HG03521 (cell line): ENCODE results near the gene HIVEP3.
"Not testable (repeated sequence)": the region's sequence is repeated elsewhere in the genome, so short reads cannot be mapped to it uniquely, and the experiment has no call there.

Source experiments
- ATAC-seq: cut with Tn5 transposase; IDR thresholded peaks from one replicate; pipeline ENCODE4 v1.9.1; 2021; ENCODE audit warnings: mild to moderate bottlenecking, moderate library complexity; ENCODE audit not compliant: unreplicated experiment

Gene HIVEP3

DNA sequence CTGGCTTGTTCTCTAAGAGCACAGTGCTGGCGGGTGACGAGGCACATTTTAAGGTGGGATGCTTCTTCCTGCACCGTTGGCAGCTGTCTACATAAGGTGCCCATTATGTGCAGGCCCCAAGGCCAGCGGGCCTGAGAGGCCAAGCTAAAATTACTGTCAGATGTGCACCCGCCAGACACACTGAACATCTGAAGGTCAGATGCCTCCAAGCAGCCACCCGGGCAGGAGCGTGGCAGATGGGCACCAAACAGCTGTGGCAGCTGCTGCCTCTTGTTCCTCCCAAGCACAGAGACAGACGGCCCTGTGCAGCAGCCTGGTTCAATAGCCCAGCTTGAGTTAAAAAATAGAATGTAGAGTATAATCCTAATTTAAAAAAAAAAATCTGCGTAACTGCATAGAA lies 222.3 kb downstream of the HIVEP3 start:
- ATAC-seq: no peak

DNA sequence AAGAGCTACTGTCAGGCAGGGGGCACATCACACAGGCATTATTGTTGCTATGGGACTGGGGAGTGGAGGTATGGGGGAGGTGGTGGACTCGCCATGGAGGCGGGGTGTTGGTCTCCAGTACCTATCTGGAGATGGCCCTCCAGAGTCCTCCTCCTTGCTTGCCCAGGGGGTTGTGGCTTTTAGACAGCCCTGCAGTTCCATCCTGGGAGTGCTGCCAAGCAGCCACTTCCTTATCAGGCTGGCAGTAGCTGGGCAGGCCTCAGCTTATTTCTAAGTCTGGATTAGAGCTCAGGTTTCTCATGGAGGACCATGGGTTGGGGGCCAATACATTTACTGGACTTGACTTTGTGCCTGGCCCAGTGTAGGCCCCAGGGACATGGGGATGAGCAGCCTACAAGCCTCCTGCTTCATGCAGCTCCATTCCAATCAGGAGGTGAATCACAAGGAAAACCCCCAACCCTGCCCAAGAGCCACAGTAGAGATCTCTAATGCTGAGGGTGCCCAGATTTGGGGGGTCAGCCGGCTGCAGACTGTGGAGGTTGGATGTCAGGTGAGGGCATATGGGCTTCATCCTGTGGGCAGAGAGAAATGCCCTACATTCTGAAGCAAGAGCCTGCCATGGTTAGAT lies 223.5 kb downstream of the HIVEP3 start:
- ATAC-seq: no peak

DNA sequence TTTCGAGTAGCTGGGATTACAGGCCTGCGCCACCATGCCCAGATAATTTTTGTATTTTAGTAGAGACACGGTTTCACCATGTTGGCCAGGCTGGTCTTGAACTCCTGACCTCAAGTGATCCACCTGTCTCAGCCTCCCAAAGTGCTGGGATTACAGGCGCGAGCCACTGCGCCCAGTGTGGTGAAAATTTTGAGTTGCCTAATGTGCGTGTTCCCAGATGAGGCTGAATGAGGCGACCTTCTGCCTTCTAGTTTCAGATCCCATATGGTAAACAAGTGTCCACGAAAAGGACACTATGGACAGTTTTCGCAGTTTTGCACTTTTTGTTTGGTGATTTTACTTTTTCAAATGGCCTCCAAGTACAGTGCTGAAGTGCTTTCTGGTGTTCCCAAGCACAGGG lies 226.8 kb downstream of the HIVEP3 start:
- not testable (repeated sequence) for ATAC-seq

DNA sequence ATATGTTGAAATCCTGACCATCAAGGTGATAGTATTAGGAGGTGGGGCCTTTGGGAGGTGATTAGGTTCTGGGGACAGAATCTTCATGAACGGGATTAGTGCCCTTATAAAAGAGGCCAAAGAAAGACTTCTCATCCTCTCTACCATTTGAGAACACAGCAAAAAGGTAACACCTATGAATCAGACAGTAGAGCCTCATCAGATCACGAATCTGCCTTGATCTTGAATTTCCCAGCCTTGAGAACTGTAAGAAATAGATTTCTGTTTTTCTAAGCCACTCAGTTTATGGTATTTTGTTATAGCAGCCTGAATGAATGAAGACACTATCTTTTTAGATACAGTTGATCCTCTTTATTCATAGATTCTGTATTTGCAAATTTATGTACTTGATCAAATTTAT lies 227.3 kb downstream of the HIVEP3 start:
- no peak for ATAC-seq

DNA sequence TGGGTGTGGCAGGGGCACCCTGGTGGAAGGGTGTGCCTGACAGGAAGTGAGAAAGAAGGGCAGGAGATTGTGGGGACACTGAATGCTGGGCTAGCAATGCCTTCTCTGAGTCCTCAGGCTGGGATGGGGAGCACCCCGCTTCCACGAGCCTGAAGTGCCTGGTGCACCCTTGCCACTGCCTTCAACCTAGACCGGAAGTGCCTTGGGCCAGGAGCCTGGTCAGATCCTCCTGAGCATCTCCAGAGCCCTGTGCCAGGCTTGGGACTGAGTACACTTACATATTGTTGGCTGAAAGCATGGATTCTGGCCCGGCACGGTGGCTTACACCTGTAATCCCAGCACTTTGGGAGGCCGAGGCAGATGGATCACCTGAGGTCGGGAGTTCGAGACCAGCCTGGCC lies 228.4 kb downstream of the HIVEP3 start:
- no peak for ATAC-seq

DNA sequence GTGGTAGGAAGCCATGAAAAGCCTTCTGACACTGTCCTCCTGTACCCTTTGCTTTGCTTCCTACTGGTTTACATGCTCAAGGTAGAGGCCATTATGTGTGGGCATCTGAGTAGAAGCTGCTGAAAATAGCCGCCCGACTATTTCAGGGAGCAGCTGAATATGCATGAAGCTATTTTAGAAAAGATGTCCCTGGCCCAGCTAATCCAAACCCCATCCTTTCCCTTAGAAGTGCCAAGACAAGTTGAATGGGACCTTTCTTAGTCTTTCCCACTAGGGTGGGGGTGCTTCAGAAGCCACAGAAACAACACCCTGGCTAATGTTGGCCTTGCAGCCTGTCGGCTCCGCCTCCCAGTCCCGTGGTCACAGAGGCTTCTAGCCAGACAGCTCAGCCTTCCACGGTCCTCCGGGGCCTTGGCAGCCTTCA lies 229.2 kb downstream of the HIVEP3 start:
- no peak for ATAC-seq

DNA sequence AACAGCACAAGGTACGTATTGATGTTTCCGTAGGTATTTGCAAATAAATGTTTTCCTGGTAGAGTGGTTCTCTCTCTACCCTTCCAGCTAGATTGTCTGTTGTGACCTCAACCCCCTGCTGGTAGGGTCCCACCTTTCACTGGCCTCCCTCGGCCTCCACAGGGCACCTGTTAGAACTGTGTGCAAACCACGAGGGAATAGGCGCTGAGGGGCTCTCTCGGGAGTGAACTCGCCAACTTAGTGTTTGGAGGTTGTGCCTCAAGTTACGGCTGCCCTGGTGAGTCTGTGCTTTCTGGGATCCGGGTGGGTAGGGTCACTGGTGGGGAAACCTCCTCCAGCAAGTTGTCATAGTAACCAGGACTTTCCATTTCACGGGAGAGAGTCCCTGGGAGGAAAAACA lies 229.6 kb downstream of the HIVEP3 start:
- no peak for ATAC-seq

DNA sequence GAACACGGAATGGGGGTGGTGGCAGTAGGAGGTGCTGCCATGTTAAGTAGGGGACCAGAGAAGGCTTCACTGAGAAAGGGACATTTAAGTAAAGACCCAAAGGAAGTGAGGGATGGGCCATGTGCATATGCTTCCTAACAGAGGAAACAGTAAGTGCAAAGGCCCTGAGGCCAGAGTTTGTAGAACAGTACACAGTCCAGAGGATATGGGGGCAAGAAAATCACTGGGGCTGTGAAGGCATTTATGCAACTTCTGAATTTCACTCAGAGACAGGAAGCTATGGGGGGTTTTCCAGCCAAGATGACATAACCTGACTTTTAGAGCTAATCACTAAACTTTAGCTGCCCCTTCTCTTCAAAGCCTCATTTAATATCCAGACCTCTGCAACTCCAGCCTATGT lies 231.7 kb downstream of the HIVEP3 start:
- no peak for ATAC-seq

DNA sequence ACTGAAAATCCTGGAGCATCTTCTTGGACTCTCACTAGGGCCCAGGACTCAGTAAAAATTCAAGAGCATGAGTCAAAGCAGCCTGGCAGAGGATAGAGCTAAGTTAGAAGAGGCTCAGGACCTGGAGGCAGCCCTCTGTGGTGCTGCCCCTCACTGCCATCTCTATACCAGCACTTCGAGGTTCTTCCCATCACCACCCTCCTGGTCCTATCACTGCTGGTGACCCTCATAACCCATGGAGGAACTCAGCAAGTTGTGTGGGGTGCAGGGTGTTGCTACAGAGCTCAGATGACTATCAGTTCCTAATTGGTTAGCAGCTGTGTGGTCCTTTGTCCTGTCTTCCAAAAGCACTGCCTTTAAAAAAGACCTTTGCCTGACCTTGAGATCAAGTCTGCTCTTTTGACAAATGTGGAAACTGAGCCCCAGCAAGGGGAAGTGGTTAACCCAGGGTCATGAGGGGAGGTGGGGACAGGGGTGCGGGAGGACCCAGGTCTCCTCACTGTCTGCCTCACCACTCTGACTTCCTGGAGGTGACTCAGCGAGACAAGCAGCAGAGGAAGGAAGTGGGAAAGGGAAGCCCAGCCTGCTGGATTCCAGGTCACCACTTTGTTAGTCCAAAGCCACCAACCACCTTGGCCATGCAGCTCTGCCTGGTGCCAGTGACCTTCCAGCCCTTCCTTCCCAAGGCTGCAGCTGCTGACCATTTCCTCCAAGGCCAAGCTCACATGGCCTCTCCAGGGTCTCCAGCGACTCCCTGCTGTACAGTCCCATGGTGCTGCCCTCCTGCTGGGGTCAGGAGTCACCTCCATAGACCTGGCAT lies 234.8 kb downstream of the HIVEP3 start:
- no peak for ATAC-seq

DNA sequence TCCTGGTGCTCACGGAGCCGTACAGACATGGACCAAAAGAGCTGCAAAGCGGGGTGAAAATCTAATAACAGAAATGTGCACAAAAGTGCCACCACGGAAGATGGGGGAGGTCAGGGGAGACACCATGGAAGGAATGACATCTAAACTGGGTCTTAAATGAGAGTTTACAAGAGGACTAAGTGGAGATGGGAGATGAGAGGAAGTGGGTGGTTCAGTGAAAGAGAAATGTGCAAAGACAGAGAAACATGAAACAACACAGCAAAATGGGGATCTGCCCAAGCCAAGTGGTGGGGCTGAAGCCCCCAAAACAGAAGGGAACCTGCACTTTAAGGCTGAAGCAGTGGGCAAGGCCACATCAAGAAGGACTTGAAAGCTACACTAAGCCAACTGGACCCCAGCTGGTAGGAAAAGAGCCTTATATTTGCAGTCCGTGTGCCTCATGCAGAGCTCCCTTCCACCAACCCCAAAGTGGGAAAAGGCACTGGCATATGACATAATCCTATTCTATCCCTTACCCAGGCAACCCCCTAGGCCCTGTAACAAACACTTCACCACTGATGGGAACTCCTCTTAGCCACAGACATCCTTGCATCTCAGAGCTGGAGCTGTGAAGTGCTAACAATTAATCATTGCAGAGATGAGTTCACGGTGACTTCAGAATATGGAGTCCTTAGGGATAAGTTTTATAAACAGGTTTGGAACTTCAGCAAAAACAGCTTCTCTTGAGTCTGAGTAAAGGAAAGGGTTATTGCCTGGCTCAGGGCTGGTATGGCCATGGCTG lies 235.7 kb downstream of the HIVEP3 start:
- no peak for ATAC-seq

DNA sequence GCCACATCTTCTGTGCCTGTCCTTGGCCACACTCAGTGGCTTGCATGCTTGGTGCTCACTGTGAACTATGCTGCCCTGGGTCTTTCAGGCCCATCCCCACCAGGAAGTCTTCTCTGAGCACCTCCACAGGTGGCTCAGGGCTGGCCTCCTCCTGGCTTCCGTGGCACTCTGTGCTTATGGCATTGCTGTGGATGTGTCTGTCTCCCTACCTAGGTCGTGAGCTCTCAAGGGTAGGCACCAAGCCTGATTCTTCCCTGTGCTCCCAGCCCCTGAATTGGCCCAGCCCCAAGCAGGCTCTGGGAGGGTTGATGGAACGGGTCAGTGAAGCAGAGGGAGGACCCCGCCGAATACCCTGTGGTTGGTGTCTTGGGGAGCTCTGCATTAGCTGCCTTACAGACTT lies 236.6 kb downstream of the HIVEP3 start:
- no peak for ATAC-seq

DNA sequence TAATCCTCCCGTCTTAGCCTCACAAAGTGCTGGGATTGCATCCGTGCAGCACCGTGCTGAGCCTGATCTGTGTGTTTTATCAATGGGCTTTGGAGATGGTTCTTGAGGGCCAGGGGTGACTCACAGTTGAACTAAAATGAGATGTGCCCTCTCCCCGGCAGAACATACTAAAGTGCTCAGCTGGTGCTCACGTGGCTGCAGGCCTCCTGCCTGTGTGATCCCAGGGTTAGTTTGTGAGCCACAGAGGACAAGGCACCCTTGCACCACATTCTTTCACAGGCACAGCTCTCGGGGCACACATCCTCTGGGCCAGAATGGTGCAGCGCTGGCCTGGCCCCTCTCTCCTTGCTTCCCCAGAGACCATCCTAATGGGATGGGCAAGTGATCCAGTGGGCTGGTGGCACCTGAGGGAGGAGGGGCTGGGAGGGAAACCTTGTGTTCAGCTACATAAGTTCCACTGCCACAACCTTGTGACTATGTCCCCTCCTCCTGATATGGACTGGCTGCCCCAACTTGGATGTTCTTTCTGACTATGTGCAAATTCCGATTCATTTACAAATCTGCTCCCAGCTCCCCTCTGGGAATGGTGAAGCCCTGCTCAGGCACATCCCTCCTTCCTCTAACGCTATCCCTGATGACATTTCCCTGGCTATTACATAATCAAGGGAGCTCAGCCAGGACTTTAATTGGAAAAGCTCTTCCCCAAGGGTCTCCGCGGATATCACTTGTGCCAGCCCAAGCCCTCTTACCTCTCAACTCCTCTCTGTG lies 237.2 kb downstream of the HIVEP3 start:
- no peak for ATAC-seq

DNA sequence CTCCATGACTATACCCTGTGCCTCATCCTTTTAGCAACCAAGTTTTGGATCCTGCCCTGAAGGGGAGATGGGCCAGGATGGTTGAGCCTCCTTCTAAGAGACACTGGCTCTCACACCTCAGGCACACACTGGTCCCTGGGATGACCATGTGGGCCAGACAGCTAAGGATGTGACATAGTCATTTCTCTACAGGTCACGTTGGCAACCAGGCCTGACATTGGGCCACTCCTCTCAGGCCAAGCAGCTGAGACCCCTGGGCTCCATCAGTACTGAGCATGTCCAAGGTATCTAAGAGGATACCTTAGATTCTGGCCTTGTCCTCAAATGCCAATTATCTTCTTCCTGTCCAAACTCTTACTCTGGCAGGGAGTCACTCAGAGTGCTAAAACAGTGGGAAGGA lies 238.7 kb downstream of the HIVEP3 start:
- ATAC-seq: no peak

DNA sequence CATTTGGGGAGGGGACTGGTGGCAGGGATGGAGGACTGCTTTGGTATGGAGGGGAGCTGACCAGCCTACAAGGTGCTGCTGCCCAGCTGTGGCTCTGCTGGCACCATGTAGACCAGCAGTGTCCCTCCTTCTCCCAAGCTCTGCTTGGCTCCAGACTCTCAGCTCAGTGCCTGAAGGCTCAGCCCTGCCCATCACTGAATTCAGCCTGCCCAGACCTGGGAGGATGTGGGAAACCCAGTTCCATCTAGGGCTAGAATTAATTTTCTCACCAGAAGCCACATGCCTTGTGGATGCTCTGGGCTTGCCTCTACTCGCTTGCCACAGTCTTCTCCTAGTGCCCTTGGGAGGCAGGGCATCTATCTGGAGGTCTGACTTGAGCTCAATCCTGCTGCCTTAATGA lies 239.2 kb downstream of the HIVEP3 start:
- ATAC-seq: no peak

DNA sequence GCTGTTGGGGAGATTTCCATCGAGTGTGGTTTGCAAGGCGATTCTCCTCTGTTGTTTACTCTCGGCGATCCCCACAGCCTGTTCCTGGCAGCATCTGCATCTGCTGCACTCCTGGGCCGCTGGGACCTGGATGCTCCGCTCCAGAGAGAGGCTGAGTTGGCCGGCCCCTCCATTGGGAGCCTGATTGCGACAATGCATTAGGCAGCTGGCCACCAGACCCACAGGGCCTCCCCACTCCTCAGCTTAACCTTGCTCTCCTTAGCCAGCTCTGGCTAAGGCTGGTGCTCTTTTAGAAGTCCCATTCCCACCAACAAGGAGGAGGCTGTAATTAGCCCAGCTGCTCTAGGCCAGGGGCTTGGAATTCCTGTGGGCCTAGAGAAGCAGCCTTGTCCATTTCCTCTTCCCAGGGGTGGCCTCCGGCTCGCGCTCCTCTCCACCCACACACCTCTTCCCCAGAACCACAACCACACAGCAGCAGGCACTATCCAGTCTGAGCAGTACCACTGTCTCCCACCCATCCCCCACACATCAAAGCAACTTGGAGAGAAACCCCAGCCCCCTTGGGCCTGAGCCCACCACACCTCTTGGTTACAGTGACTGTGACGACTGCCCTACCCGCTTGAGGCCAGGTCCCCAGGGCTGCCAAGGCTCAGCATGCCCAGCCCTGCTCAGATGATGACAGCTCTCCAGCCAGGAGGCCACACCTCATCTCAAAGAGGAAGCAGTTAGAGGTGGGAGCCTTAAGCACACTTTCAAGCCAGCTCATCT lies 240.4 kb downstream of the HIVEP3 start:
- no peak for ATAC-seq

DNA sequence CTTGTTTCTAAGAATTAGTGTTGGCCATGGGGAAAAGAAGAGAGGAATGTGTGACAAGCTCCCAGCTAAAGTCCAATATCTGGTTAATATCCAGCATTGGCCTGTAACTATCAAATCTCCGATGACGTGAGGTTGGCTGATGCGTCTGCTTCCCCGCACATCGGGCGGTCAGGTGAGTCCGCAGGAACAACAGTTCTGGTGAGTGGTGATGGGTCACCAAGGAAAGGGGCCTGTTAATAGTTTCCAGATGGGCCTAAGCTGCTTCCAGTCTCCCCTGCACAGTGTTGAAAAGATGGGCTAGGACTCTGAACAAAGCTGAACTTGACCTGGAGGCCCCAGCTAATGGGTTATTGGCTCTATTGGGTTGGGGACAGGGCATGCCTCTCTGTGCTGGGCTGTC lies 241.1 kb downstream of the HIVEP3 start:
- ATAC-seq: no peak

DNA sequence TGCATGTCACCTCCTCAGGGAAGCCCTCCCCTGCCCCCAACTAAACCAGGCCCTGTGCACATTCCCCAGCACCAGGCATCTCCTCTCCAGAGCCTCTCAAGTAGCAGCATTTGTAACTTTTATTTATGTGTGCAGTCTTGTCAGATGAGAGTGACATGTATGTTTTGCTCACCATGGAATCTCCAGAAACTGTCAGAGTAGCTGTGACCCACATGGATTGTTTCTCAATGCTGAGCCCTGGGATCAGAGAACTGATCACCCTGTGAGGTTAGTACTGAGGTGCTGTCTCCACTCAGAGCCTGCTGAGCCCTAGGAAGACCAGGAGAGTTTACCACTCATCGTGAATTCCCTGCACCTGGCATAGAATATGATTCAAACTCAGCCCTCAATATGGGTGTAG lies 243.3 kb downstream of the HIVEP3 start:
- no peak for ATAC-seq

DNA sequence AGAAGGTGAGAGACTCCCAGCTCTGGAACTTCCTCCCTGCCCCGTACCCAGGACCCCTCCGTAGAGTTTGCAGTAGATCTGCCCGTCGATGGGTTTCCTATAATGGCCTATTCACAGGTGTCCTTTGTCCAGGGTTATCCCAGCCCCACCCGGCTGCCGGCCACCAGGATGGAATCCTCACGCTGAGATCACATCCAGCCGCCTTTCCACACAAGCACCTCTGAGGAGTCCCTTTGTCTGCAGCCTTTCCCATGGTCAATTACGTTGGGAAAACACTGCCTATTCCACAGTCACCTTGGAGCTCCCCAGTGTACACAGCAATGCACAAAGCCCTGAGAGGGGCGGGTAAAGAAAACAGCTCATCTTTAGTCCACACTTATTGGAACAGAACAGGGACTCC lies 244.2 kb downstream of the HIVEP3 start:
- ATAC-seq: no peak

DNA sequence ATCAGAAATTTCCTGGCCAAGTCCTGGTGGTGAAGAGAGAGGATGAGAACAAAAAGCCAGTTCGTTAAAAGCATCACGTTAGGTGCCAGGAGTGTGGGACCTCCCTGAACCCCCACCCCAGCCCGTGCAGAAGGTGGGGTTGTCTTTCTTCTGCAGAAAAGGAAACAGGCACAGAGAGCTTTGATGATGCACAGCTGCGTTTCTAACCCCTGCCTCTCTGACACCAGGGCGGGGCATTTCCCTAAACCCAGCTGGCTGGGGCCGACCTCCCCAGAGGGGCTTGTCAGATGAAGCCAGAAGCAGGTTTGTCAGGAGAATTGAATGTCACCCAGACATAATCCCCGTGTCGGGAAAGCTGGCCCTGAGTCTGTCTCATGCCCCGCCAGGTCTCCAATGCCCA lies 244.9 kb downstream of the HIVEP3 start:
- no peak for ATAC-seq

DNA sequence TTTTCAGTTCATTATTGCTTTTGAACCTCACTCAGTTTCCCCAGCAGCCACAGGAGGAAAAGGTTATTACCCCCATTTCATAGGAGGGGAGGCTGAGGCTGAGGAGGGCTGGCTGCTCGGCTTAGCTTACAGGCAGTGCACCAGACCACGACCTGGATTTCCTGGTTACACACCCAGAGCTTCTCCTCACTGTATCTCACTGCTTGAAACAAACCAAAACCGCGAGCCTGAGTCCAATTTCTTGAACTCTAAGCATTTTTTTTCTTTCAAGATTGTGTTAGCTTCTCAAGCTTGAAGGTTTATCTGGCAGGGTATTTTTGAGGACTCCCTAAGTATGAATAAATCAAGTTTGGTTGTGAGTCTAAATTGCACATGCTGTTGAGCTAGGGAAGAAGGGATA lies 245.3 kb downstream of the HIVEP3 start:
- no peak for ATAC-seq
